GM12878 (cell line): ENCODE results near the gene KMT2E. TPM values are rescaled to one million over a fixed set of nuclear protein-coding genes. Genes with fewer than 3 reads are reported as not detected.

ENCODE experiments used
- ATAC-seq: fragments of 200-7000 bp; cut with Tn5 transposase; 3 replicates; pipeline ENCODE4 v1.9.1; 2020; ENCODE audit warnings: mild to moderate bottlenecking, moderate library complexity
- BruUV-seq: library from RNA; stranded (reverse); fragments of 400-500 nt; replicated peaks from 2 replicates; lab custom pipeline; 2021; lab: Mats Ljungman, UMichigan
- CTCF ChIA-PET: fragments of 300-600 bp; sonication (Branson Sonifier 250); formaldehyde crosslinking; extraction: SDS; loops from one replicate; lab custom pipeline; 2021; ENCODE audit warnings: inconsistent platforms; lab: Yijun Ruan, JAX
- POLR2A ChIA-PET: fragments of 350-600 bp; formaldehyde crosslinking; extraction: SDS; loops from one replicate; lab custom pipeline; 2021; ENCODE audit warnings: inconsistent platforms; lab: Charles Lee
- RAD21 ChIA-PET: fragments of 300-600 bp; sonication (Branson Sonifier 250); formaldehyde crosslinking; loops from one replicate; lab custom pipeline; 2023; ENCODE audit warnings: antibody characterized with exemption; ENCODE audit not compliant: unreplicated experiment; lab: Charles Lee
- SMC1A ChIA-PET: fragments of 300-600 bp; sonication (Branson Sonifier 250); formaldehyde crosslinking; loops from one replicate; lab custom pipeline; 2023; ENCODE audit not compliant: unreplicated experiment, uncharacterized antibody; lab: Charles Lee
- DNase-seq: peaks from one replicate; pipeline ENCODE4 v3.0.0-alpha.2; 2011; ENCODE audit warnings: low read depth, low spot score
- FAIRE-seq: peaks from 3 replicates; lab custom pipeline; 2011; peaks lifted over from hg19 to GRCh38; lab: Jason Lieb, UNC
- H2AFZ ChIP-seq: 2 replicates; pipeline ENCODE4 v1.6.0; 2011; ENCODE audit warnings: low read depth, low read length, control low read depth; ENCODE audit not compliant: control insufficient read depth
- H3K27ac ChIP-seq: 2 replicates; pipeline ENCODE4 v1.5.1; 2011; ENCODE audit warnings: control low read depth; ENCODE audit not compliant: control insufficient read depth, insufficient read depth
- H3K27me3 ChIP-seq, 2 experiments: replicated peaks in 1 of 2; 2 replicates each; pipeline versions ENCODE4 v1.6.0 to v1.6.1; 2011; ENCODE audit warnings: low read length in 1 of 2; ENCODE audit not compliant: control insufficient read depth in 2 of 2, insufficient read depth in 2 of 2
- H3K36me3 ChIP-seq, 2 experiments: 2 replicates each; pipeline ENCODE4 v1.5.1; 2011; ENCODE audit warnings: low read length in 1 of 2; ENCODE audit not compliant: control insufficient read depth in 2 of 2, insufficient read depth in 2 of 2
- H3K4me1 ChIP-seq: 2 replicates; pipeline ENCODE4 v1.6.1; 2011; ENCODE audit warnings: mild to moderate bottlenecking, low read length, moderate library complexity, mixed read lengths; ENCODE audit not compliant: control insufficient read depth, insufficient read depth
- H3K4me2 ChIP-seq: 2 replicates; pipeline ENCODE4 v1.6.0; 2011; ENCODE audit warnings: control low read depth; ENCODE audit not compliant: control insufficient read depth, insufficient read depth
- H3K4me3 ChIP-seq: fragments of 200-600 bp; sonication (generic); 2 replicates; pipeline ENCODE4 v1.5.1; 2016
- H3K79me2 ChIP-seq: 2 replicates; pipeline ENCODE4 v1.6.0; 2011; ENCODE audit warnings: low read length; ENCODE audit not compliant: control insufficient read depth, insufficient read depth
- H3K9ac ChIP-seq: 2 replicates; pipeline ENCODE4 v1.8.0; 2011; ENCODE audit warnings: low read length, control low read depth, mixed read lengths; ENCODE audit not compliant: control insufficient read depth, insufficient read depth
- H3K9me3 ChIP-seq: replicated peaks from 3 replicates; pipeline ENCODE4 v1.5.1; 2011; ENCODE audit warnings: mild to moderate bottlenecking, low read length; ENCODE audit not compliant: control insufficient read depth, insufficient read depth
- H4K20me1 ChIP-seq: 2 replicates; pipeline ENCODE4 v1.6.0; 2011; ENCODE audit not compliant: control insufficient read depth, insufficient read depth
- ATF3 ChIP-seq: IDR thresholded peaks from 2 replicates; pipeline ENCODE4 v1.6.1; 2011; ENCODE audit warnings: low read depth, mild to moderate bottlenecking, low read length, moderate library complexity, borderline replicate concordance; ENCODE audit errors: extremely low read depth
- CBFB ChIP-seq: IDR thresholded peaks from 2 replicates; pipeline ENCODE4 v1.6.1; 2016; ENCODE audit warnings: antibody characterized with exemption, low read depth
- DPF2 ChIP-seq: fragments of 450-650 bp; IDR thresholded peaks from 2 replicates; pipeline ENCODE4 v1.6.1; 2017; ENCODE audit warnings: mild to moderate bottlenecking
- ELK1 ChIP-seq: IDR thresholded peaks from 2 replicates; pipeline ENCODE4 v1.6.1; 2012; ENCODE audit warnings: low read depth, low read length, improper control_type of control experiment
- ETV6 ChIP-seq, 2 experiments: fragments of 450-650 bp in 1 of 2; IDR thresholded peaks in 1 of 2; conservative IDR thresholded peaks in 1 of 2; 2 replicates each; pipeline ENCODE4 v1.6.1; 2014; ENCODE audit warnings: antibody characterized with exemption in 1 of 2, borderline replicate concordance in 1 of 2, low read depth in 1 of 2, mild to moderate bottlenecking in 1 of 2, moderate library complexity in 1 of 2
- NFYB ChIP-seq: IDR thresholded peaks from 2 replicates; pipeline ENCODE4 v1.6.1; 2011; ENCODE audit warnings: low read depth, mild to moderate bottlenecking, low read length, improper control_type of control experiment, moderate library complexity; ENCODE audit not compliant: insufficient read depth
- NKRF ChIP-seq: fragments of 450-650 bp; conservative IDR thresholded peaks from 2 replicates; pipeline ENCODE4 v1.6.1; 2017; ENCODE audit warnings: mild to moderate bottlenecking, moderate library complexity
- POLR2AphosphoS2 ChIP-seq: IDR thresholded peaks from 2 replicates; pipeline ENCODE4 v1.6.1; 2011; ENCODE audit warnings: low read depth, mild to moderate bottlenecking, low read length, improper control_type of control experiment, moderate library complexity
- RCOR1 ChIP-seq: conservative IDR thresholded peaks from 2 replicates; pipeline ENCODE4 v1.6.1; 2012; ENCODE audit warnings: low read depth, low read length, improper control_type of control experiment
- RUNX3 ChIP-seq: IDR thresholded peaks from 2 replicates; pipeline ENCODE4 v1.6.1; 2012; ENCODE audit warnings: low read length, inconsistent platforms
- SPI1 ChIP-seq: IDR thresholded peaks from 2 replicates; pipeline ENCODE4 v1.6.1; 2011; ENCODE audit warnings: low read depth, mild to moderate bottlenecking, low read length, moderate library complexity, borderline replicate concordance; ENCODE audit not compliant: insufficient read depth
- TCF7 ChIP-seq: IDR thresholded peaks from 2 replicates; pipeline ENCODE4 v1.6.1; 2014; ENCODE audit warnings: antibody characterized with exemption, borderline replicate concordance
- ZNF24 ChIP-seq: fragments of 450-650 bp; IDR thresholded peaks from 2 replicates; pipeline ENCODE4 v1.6.1; 2017; ENCODE audit warnings: antibody characterized with exemption, mild to moderate bottlenecking
- WGBS: methylation state at CpG from one replicate; pipeline ENCODE4 v1.1.6; 2016; ENCODE audit warnings: low lambda C conversion rate; ENCODE audit not compliant: insufficient replicate concordance, insufficient coverage; ENCODE audit errors: missing lambda C conversion rate; 5-methylcytosine and 5-hydroxymethylcytosine counted together
- in situ Hi-C: fragments of 300-500 bp; cut with MboI; formaldehyde crosslinking; loops from 9 replicates; pipeline ENCODE4 v1.14.3; 2018; ENCODE audit warnings: mixed read lengths
- intact Hi-C: fragments of 100-400 bp; cut with micrococcal nuclease; formaldehyde crosslinking; loops from one replicate; pipeline ENCODE4 v1.14.2; 2022; ENCODE audit not compliant: unreplicated experiment
- polyA plus RNA-seq, 11 experiments: library from polyadenylated mRNA; depleted of rRNA in 4 of 11; unstranded in 6 of 11; stranded (reverse) in 5 of 11; fragments of >200 nt; fragmentation: Nextera tagmentation in 4 of 11; fragmentation: Illumina TruSeq in 1 of 11; extraction: Ambion mirVana in 4 of 11; extraction: Trizol in 1 of 11; gene quantifications; 1 replicate in 1 of 11; 2 replicates in 10 of 11; pipeline versions ENCODE4 v1.2.1 to v1.2.3, GENCODE V29; 2011 to 2016; ENCODE audit warnings: inconsistent platforms in 2 of 11, missing spikeins in 2 of 11, low read depth in 1 of 11
- total RNA-seq, 4 experiments: library from RNA; depleted of rRNA in 3 of 4; stranded (reverse); fragments of >200 nt in 3 of 4; fragmentation: Illumina TruSeq in 1 of 4; extraction: Trizol in 1 of 4; gene quantifications; 2 replicates each; pipeline versions ENCODE4 v1.2.1 to v1.2.3, GENCODE V29; 2013 to 2021

Gene KMT2E
- total and polyA plus RNA-seq, 10 of the 15 experiments (the other 5 are each of a cell fraction or from before 2014, with no cell fraction given) = 13.2 to 68.1 (median 34.1) TPM

GRCh38 chr7:105112440-105113418 lies 98.7 kb downstream of the KMT2E start (continued):
- TF ChIP-seq TCF7 = no peak
- TF ChIP-seq DPF2 = no peak
- TF ChIP-seq ETV6 (conservative IDR thresholded peaks at IDR 0.05 in 1 of 2, IDR thresholded peaks at IDR 0.05 in 1 of 2; ENCODE audit: borderline replicate concordance in 1 of 2, low read depth in 1 of 2) = no peak
- TF ChIP-seq NFYB = no peak
- no peak for TF ChIP-seq ZNF24
- no peak for TF ChIP-seq RCOR1

GRCh38 chr7:105118612-105119600 lies 104.9 kb downstream of the KMT2E start:
- Histone ChIP-seq H3K27me3 (no peaks in the 10 kb centered on the region), H3K9me3 (no peaks in the 10 kb centered on the region), H3K4me3 (no peak overlapping the region), H3K27ac (0 out of 2 replicates have a peak overlapping the region, but pooled peaks have one; percentile 4), H3K36me3 (peaks cover under 1 to 14% of the 10 kb centered on the region in 2 experiments; a peak in 3 of 4 replicates), H3K79me2 (no peaks in the 10 kb centered on the region), H3K4me2 (peak overlapping the region; percentile 12; the same call in 1 of the 2 replicates), H2AFZ (no peak overlapping the region)
- ChIA-PET RAD21 (interaction anchor here (1.1 to 2.2 kb wide), 4 partner anchors 9 to 311 kb away, joined by 3 to 6 read pairs (median 4); no protein-coding TSS in a partner anchor), SMC1A (interaction anchor here (0.6 to 3.1 kb wide), 14 partner anchors 9 to 208 kb away, joined by 3 to 19 read pairs (median 4); no protein-coding TSS in a partner anchor), CTCF (interaction anchor here (0.6 to 2.0 kb wide), 5 partner anchors 8 to 311 kb away, joined by 3 to 7 read pairs (median 4); no protein-coding TSS in a partner anchor), POLR2A (no interaction called here)
- in situ Hi-C loops = no loop called here
- FAIRE-seq (peak; percentile 68), ATAC-seq (peak; percentile 84)
- BruUV-seq = no TSS peak
- WGBS = 41% methylated on average over 9 of the region's 9 CpGs
- TF ChIP-seq ATF3 (no peak), RCOR1 (no peak), ELK1 (no peak), POLR2AphosphoS2 (peak; percentile 44; the same call in 1 of the 2 replicates), CBFB (no peak), SPI1 (peak; percentile 72; the same call in 1 of the 2 replicates), NKRF (no peak), RUNX3 (peak; percentile 33; the same call in 1 of the 2 replicates)
- TF ChIP-seq, all 136 proteins: peak for 3
- Histone ChIP-seq H3K4me1 (peaks cover 9% of the 10 kb centered on the region), H4K20me1 (no peaks in the 10 kb centered on the region), H3K9ac (no peak overlapping the region)
- intact Hi-C loops = no loop called here
- DNase-seq = no peak
